SKM-1 treated with dmso at 0.1 percent for 144 hours (cell line): ENCODE results near the gene TMEM132A.
"Not testable (repeated sequence)": the region's sequence is repeated elsewhere in the genome, so short reads cannot be mapped to it uniquely, and the experiment has no call there.

ENCODE experiments used
- DNase-seq: peaks from one replicate; lab custom pipeline; 2025; ENCODE audit not compliant: unreplicated experiment; lab: John Stamatoyannopoulos, UW

Gene TMEM132A

GRCh38 chr11:60952742-60953170, 28.5 kb downstream of the TMEM132A start:
- DNase-seq: no peak

- DNase-seq: no peak
Observed at GRCh38 chr11:60953781-60954180, 29.5 kb downstream of the TMEM132A start.

- no peak for DNase-seq
Observed at GRCh38 chr11:60954421-60954820, 30.2 kb downstream of the TMEM132A start.

- DNase-seq: no peak
Observed at GRCh38 chr11:60955571-60955970, 31.3 kb downstream of the TMEM132A start.

- DNase-seq: no peak
Observed at GRCh38 chr11:60957188-60957587, 32.9 kb downstream of the TMEM132A start.

- DNase-seq: no peak
Observed at GRCh38 chr11:60959431-60959830, 35.2 kb downstream of the TMEM132A start.

- no peak for DNase-seq
Observed at GRCh38 chr11:60960405-60960804, 36.1 kb downstream of the TMEM132A start.

GRCh38 chr11:60964801-60965200, 40.5 kb downstream of the TMEM132A start:
- no peak for DNase-seq

- DNase-seq: no peak
Observed at GRCh38 chr11:60966890-60967289, 42.6 kb downstream of the TMEM132A start.

GRCh38 chr11:60968223-60968622, 44.0 kb downstream of the TMEM132A start:
- DNase-seq: no peak

GRCh38 chr11:60970369-60970774, 46.1 kb downstream of the TMEM132A start:
- DNase-seq: peak; percentile 45

GRCh38 chr11:60970890-60971289, 46.6 kb downstream of the TMEM132A start:
- no peak for DNase-seq

- DNase-seq: no peak
Observed at GRCh38 chr11:60971520-60971919, 47.3 kb downstream of the TMEM132A start, which contains the start of gene CD6. TSS of gene CD6 (plus strand) at chr11:60971680. CDS start at chr11:60971866, 186 bp downstream.

GRCh38 chr11:60972182-60973030, 48.1 kb downstream of the TMEM132A start:
- DNase-seq: no peak

- no peak for DNase-seq
Observed at GRCh38 chr11:60973699-60974098, 49.4 kb downstream of the TMEM132A start.

GRCh38 chr11:60974316-60974715, 50.1 kb downstream of the TMEM132A start:
- DNase-seq: not testable (repeated sequence)

GRCh38 chr11:60974726-60975125, 50.5 kb downstream of the TMEM132A start:
- DNase-seq: no peak

GRCh38 chr11:60977224-60977623, 53.0 kb downstream of the TMEM132A start:
- DNase-seq: no peak

- DNase-seq: no peak
Observed at GRCh38 chr11:60977836-60978235, 53.6 kb downstream of the TMEM132A start.

- DNase-seq: peak; percentile 96
Observed at GRCh38 chr11:60978546-60979380, 54.5 kb downstream of the TMEM132A start.

GRCh38 chr11:60981515-60981914, 57.3 kb downstream of the TMEM132A start:
- no peak for DNase-seq

- no peak for DNase-seq
Observed at GRCh38 chr11:60982184-60982583, 57.9 kb downstream of the TMEM132A start.
